Endodermal cell (in vitro differentiated cells): ENCODE measurements around the gene IFT27. TPM values are rescaled to one million over a fixed set of nuclear protein-coding genes. Genes with fewer than 3 reads are reported as not detected.

Experiments used
- DNase-seq: peaks from one replicate; pipeline ENCODE4 v3.0.0-alpha.2; 2017
- H3K27ac ChIP-seq: 2 replicates; pipeline ENCODE4 v1.5.1; 2013; ENCODE audit warnings: mild to moderate bottlenecking, low read depth, low read length, moderate library complexity
- H3K27me3 ChIP-seq: 2 replicates; pipeline ENCODE4 v1.6.1; 2013; ENCODE audit warnings: mild to moderate bottlenecking, low read length, moderate library complexity; ENCODE audit not compliant: insufficient read depth, control insufficient read depth, poor library complexity, severe bottlenecking
- H3K36me3 ChIP-seq: 2 replicates; pipeline ENCODE4 v1.7.0; 2013; ENCODE audit warnings: mild to moderate bottlenecking, low read length, moderate library complexity; ENCODE audit not compliant: control insufficient read depth, insufficient read depth
- H3K4me1 ChIP-seq: one replicate; pipeline ENCODE4 v1.7.0; 2013; ENCODE audit warnings: low read length; ENCODE audit not compliant: control insufficient read depth, insufficient read depth
- H3K4me3 ChIP-seq: 2 replicates; pipeline ENCODE4 v1.5.1; 2013; ENCODE audit warnings: mild to moderate bottlenecking, low read length, moderate library complexity
- H3K9ac ChIP-seq: 2 replicates; pipeline ENCODE4 v1.6.1; 2013; ENCODE audit warnings: mild to moderate bottlenecking, low read length, moderate library complexity; ENCODE audit not compliant: poor library complexity, severe bottlenecking; ENCODE audit errors: extremely low read depth
- H3K9me3 ChIP-seq: 2 replicates; pipeline ENCODE4 v1.6.1; 2013; ENCODE audit warnings: mild to moderate bottlenecking, low read length, moderate library complexity; ENCODE audit not compliant: control insufficient read depth
- H3K27ac Mint-ChIP-seq: 2 replicates; pipeline ENCODE4 v1.8.0; 2020; ENCODE audit warnings: mixed read lengths
- H3K27me3 Mint-ChIP-seq: 2 replicates; pipeline ENCODE4 v1.8.0; 2021; ENCODE audit warnings: mild to moderate bottlenecking, mixed read lengths; ENCODE audit not compliant: insufficient read depth
- H3K36me3 Mint-ChIP-seq: 2 replicates; pipeline ENCODE4 v1.8.0; 2020; ENCODE audit warnings: low read depth, mixed read lengths
- H3K4me1 Mint-ChIP-seq: 2 replicates; pipeline ENCODE4 v1.8.0; 2020; ENCODE audit warnings: mixed read lengths
- H3K4me3 Mint-ChIP-seq: 2 replicates; pipeline ENCODE4 v1.8.0; 2020; ENCODE audit warnings: mild to moderate bottlenecking, moderate library complexity, mixed read lengths
- H3K9me3 Mint-ChIP-seq: 2 replicates; pipeline ENCODE4 v1.8.0; 2020; ENCODE audit warnings: mild to moderate bottlenecking, mixed read lengths
- CTCF ChIP-seq: fragments of 200-600 bp; sonication (generic); conservative IDR thresholded peaks from 2 replicates; pipeline ENCODE4 v1.5.0; 2021; ENCODE audit warnings: antibody characterized with exemption, mild to moderate bottlenecking
- WGBS, 2 experiments: methylation state at CpG; one replicate each; pipeline versions ENCODE4 v1.1.5 to v1.1.7; 2013; ENCODE audit warnings: missing lambda C conversion rate in 2 of 2, mixed read lengths in 1 of 2; ENCODE audit not compliant: insufficient coverage in 1 of 2, insufficient read length in 1 of 2; 5-methylcytosine and 5-hydroxymethylcytosine counted together
- total RNA-seq, 2 donors: library from RNA; stranded (reverse); fragmentation: NEBNext Ultra II Directional in 1 of 2; extraction: Animal tissue kit (Norgen Biotek cat#: 25700) in 1 of 2; gene quantifications; 2 replicates in 1 of 2; 3 replicates in 1 of 2; pipeline ENCODE4 v1.2.1, GENCODE V29; 2021

The IFT27 gene
- total RNA-seq, 2 donors from 2014 or later = 49.8 to 65.2 TPM

GRCh38 chr22:36772451-36772850 lies 3.5 kb downstream of the IFT27 start:
- H3K9me3 Mint-ChIP-seq = peaks cover 11% of the 10 kb centered on the region
- no peak overlapping the region for H3K4me3 Mint-ChIP-seq
- Histone ChIP-seq H3K9ac (no peak overlapping the region), H3K36me3 (no peaks in the 10 kb centered on the region), H3K4me1 (no peaks in the 10 kb centered on the region), H3K27me3 (no peaks in the 10 kb centered on the region), H3K4me3 (no peak overlapping the region), H3K9me3 (peaks cover 8% of the 10 kb centered on the region), H3K27ac (no peak overlapping the region)
- peak; percentile 16 for DNase-seq
- H3K4me1 Mint-ChIP-seq = peaks cover 9% of the 10 kb centered on the region
- WGBS, 2 experiments = 94 to 95% methylated on average over 7 to 8 of the region's 8 CpGs
- peaks cover 14% of the 10 kb centered on the region for H3K36me3 Mint-ChIP-seq
- no peak overlapping the region for H3K27ac Mint-ChIP-seq
- TF ChIP-seq CTCF = no peak
- peaks cover 10% of the 10 kb centered on the region for H3K27me3 Mint-ChIP-seq

GRCh38 chr22:36771356-36772063 lies 4.4 kb downstream of the IFT27 start:
- Histone ChIP-seq H3K4me1 (no peaks in the 10 kb centered on the region), H3K9ac (no peak overlapping the region), H3K27me3 (no peaks in the 10 kb centered on the region), H3K36me3 (no peaks in the 10 kb centered on the region), H3K4me3 (no peak overlapping the region), H3K9me3 (no peaks in the 10 kb centered on the region), H3K27ac (no peak overlapping the region)
- Mint-ChIP-seq H3K9me3 (peaks cover 2% of the 10 kb centered on the region), H3K27ac (no peak overlapping the region), H3K27me3 (peaks cover 2% of the 10 kb centered on the region), H3K4me3 (no peak overlapping the region), H3K4me1 (peaks cover 7% of the 10 kb centered on the region), H3K36me3 (peaks cover 18% of the 10 kb centered on the region)
- TF ChIP-seq CTCF = no peak
- 94 to 99% methylated on average over 12 to 13 of the region's 13 CpGs for WGBS, 2 experiments
- peak; percentile 24 for DNase-seq

- Histone ChIP-seq H3K4me3 (no peak overlapping the region), H3K27me3 (no peaks in the 10 kb centered on the region), H3K36me3 (no peaks in the 10 kb centered on the region), H3K9me3 (no peaks in the 10 kb centered on the region), H3K9ac (no peak overlapping the region), H3K27ac (no peak overlapping the region), H3K4me1 (no peaks in the 10 kb centered on the region)
- Mint-ChIP-seq H3K27ac (no peak overlapping the region), H3K4me1 (peaks cover 5% of the 10 kb centered on the region), H3K36me3 (peaks cover 17% of the 10 kb centered on the region), H3K9me3 (no peaks in the 10 kb centered on the region), H3K27me3 (no peaks in the 10 kb centered on the region), H3K4me3 (no peak overlapping the region)
- peak; percentile 84 for DNase-seq
- 71 to 100% methylated on average over 4 to 9 of the region's 11 CpGs for WGBS, 2 experiments
- TF ChIP-seq CTCF = no peak
Observed at GRCh38 chr22:36770513-36771231, 5.2 kb downstream of the IFT27 start.
